ENCODE data around the gene EXOC1L.

Gene EXOC1L

DNA sequence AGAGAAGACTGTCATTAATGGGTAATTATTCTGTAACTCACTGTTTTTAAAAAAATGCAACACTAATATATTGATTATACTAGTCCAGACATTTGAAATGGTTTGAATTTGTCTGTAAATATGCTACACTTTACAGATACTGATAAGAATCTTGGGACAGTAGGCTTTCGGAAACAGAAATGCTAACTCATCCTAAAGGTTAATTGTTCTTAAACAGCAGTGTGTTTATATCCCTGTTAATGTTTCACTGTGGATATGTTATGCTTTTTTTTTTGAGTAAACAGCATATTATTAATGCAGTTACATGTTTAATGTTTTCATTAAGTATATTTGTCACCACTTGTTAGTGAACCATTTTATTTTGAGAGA lies 65.2 kb downstream of the EXOC1L start:
- DNase-seq = no peak
